ENCODE results near the gene GKN1. TPM values are rescaled to one million over a fixed set of nuclear protein-coding genes. Genes with fewer than 3 reads are reported as not detected.

The GKN1 gene
- total RNA-seq, 1 donor from 2014 or later, result not detected

Other genes with a start within 250 kb of the GKN1 start
- 12.6 TPM for gene ARHGAP25, start 239.8 kb upstream of the GKN1 start, total RNA-seq
- gene BMP10, start 103.2 kb upstream of the GKN1 start, total RNA-seq, result not detected
- gene GKN2, start 21.7 kb upstream of the GKN1 start, total RNA-seq, result not detected
- gene ANTXR1, start 38.5 kb downstream of the GKN1 start, total RNA-seq, result 142 TPM